OCI-LY7 (cell line): ENCODE data around the gene GARRE1. TPM values are rescaled to one million over a fixed set of nuclear protein-coding genes. Genes with fewer than 3 reads are reported as not detected.
A peak's percentile ranks its signal among the peaks of the same experiment; 100 is the strongest.

ENCODE experiments used
- BruUV-seq: library from RNA; stranded (reverse); fragments of 400-500 nt; replicated peaks from 2 replicates; lab custom pipeline; 2021; lab: Mats Ljungman, UMichigan
- CTCF ChIA-PET: fragments of 300-600 bp; sonication (Branson Sonifier 250); formaldehyde crosslinking; loops from one replicate; lab custom pipeline; 2022; ENCODE audit warnings: antibody characterized with exemption; ENCODE audit not compliant: unreplicated experiment; lab: Charles Lee
- POLR2A ChIA-PET: fragments of 300-600 bp; sonication (Branson Sonifier 250); formaldehyde crosslinking; loops from one replicate; lab custom pipeline; 2022; ENCODE audit warnings: antibody characterized with exemption; lab: Charles Lee
- DNase-seq: peaks from one replicate; pipeline ENCODE4 v3.0.0-alpha.2; 2015; ENCODE audit warnings: low spot score
- H2AFZ ChIP-seq: fragments of 200-600 bp; sonication (generic), shearing (Covaris generic); 2 replicates; pipeline ENCODE4 v1.6.1; 2014; ENCODE audit warnings: mild to moderate bottlenecking, antibody characterized with exemption, low read length, moderate library complexity
- H3K27ac ChIP-seq: fragments of 200-600 bp; sonication (generic); 2 replicates; pipeline ENCODE4 v1.5.1; 2014; ENCODE audit warnings: mixed run types, low read depth, mild to moderate bottlenecking, moderate library complexity, low read length, inconsistent platforms; ENCODE audit not compliant: poor library complexity, severe bottlenecking
- H3K36me3 ChIP-seq: fragments of 200-600 bp; sonication (generic); 2 replicates; pipeline ENCODE4 v1.6.1; 2014; ENCODE audit warnings: mild to moderate bottlenecking, antibody characterized with exemption, low read length, moderate library complexity, mixed read lengths; ENCODE audit not compliant: insufficient read depth
- H3K4me1 ChIP-seq: fragments of 200-600 bp; sonication (generic); 2 replicates; pipeline ENCODE4 v1.5.1; 2014; ENCODE audit warnings: mild to moderate bottlenecking, low read length; ENCODE audit not compliant: insufficient read depth, poor library complexity, severe bottlenecking
- H3K4me2 ChIP-seq: fragments of 200-600 bp; sonication (generic); 2 replicates; pipeline ENCODE4 v1.6.1; 2014; ENCODE audit warnings: mild to moderate bottlenecking, low read length
- H3K4me3 ChIP-seq: fragments of 200-600 bp; sonication (generic); 2 replicates; pipeline ENCODE4 v1.5.1; 2014; ENCODE audit warnings: mild to moderate bottlenecking, low read depth, low read length; ENCODE audit not compliant: poor library complexity, severe bottlenecking
- H3K79me2 ChIP-seq: fragments of 200-600 bp; sonication (generic); 2 replicates; pipeline ENCODE4 v1.6.1; 2016; ENCODE audit warnings: low read depth, mild to moderate bottlenecking, low read length, moderate library complexity, mixed read lengths; ENCODE audit not compliant: insufficient read depth
- H3K9me2 ChIP-seq: fragments of 200-600 bp; sonication (generic); 2 replicates; pipeline ENCODE4 v1.6.1; 2016; ENCODE audit warnings: mild to moderate bottlenecking, low read length, mixed read lengths; ENCODE audit not compliant: insufficient read depth
- H3K9me3 ChIP-seq: fragments of 200-600 bp; sonication (generic); 2 replicates; pipeline ENCODE4 v1.6.1; 2014; ENCODE audit warnings: mild to moderate bottlenecking, mixed run types, low read length, mixed read lengths
- H4K20me1 ChIP-seq: fragments of 200-600 bp; sonication (generic); 2 replicates; pipeline ENCODE4 v1.6.1; 2014; ENCODE audit warnings: mild to moderate bottlenecking, antibody characterized with exemption, low read length, moderate library complexity, mixed read lengths; ENCODE audit not compliant: insufficient read depth
- CTCF ChIP-seq: fragments of 200-600 bp; sonication (generic); conservative IDR thresholded peaks from 2 replicates; pipeline ENCODE4 v1.5.1; 2014; ENCODE audit warnings: mild to moderate bottlenecking, antibody characterized with exemption, low read length, moderate library complexity, mixed read lengths
- EZH2phosphoT487 ChIP-seq: fragments of 200-600 bp; sonication (generic); IDR thresholded peaks from 2 replicates; pipeline ENCODE4 v1.6.1; 2018; ENCODE audit warnings: low read depth, borderline replicate concordance, mild to moderate bottlenecking, mixed run types, antibody characterized with exemption, low read length, moderate library complexity, mixed read lengths
- intact Hi-C: fragments of 100-400 bp; cut with micrococcal nuclease; formaldehyde crosslinking; loops from one replicate; pipeline ENCODE4 v1.10.0; 2022; ENCODE audit not compliant: unreplicated experiment
- total RNA-seq, 2 experiments: library from RNA; depleted of rRNA in 1 of 2; stranded (reverse); fragments of >200 nt in 1 of 2; shearing (Covaris generic) in 1 of 2; gene quantifications; 2 replicates each; pipeline ENCODE4 v1.2.3, GENCODE V29; 2014 to 2022

The GARRE1 gene
- total RNA-seq, 2 experiments from 2014 or later = 15.4 to 18.8 TPM

GRCh38 chr19:34224996-34225658 is 29.2 kb upstream of the GARRE1 start:
- H3K9me3 ChIP-seq = no peaks in the 10 kb centered on the region
- no peak overlapping the region for H3K4me2 ChIP-seq
- H3K4me1 ChIP-seq = peaks cover 4% of the 10 kb centered on the region
- no peak for TF ChIP-seq EZH2phosphoT487
- peaks cover 4% of the 10 kb centered on the region; the same call in 1 of the 2 replicates for H3K79me2 ChIP-seq
- no peak overlapping the region for H3K27ac ChIP-seq
- POLR2A ChIA-PET = interaction anchor here (1.0 kb wide), 1 partner anchor 52 kb away, joined by 3 read pairs; no protein-coding TSS in a partner anchor
- H2AFZ ChIP-seq = no peak overlapping the region
- DNase-seq = no peak
- CTCF ChIA-PET = no interaction called here
- no peaks in the 10 kb centered on the region for H3K9me2 ChIP-seq
- no peaks in the 10 kb centered on the region for H4K20me1 ChIP-seq
- BruUV-seq = no TSS peak
- no peak overlapping the region for H3K4me3 ChIP-seq
- peaks cover 100% of the 10 kb centered on the region for H3K36me3 ChIP-seq
- intact Hi-C loops = loop anchor here (10.0 kb wide), 1 partner anchor 100 kb away; no protein-coding TSS in a partner anchor

- H3K4me1 ChIP-seq = peaks cover 4% of the 10 kb centered on the region
- H3K4me2 ChIP-seq = no peak overlapping the region
- POLR2A ChIA-PET = interaction anchor here (1.0 kb wide), 1 partner anchor 52 kb away, joined by 3 read pairs; no protein-coding TSS in a partner anchor
- H3K27ac ChIP-seq = peak overlapping the region; percentile 0
- intact Hi-C loops = loop anchor here (10.0 kb wide), 1 partner anchor 101 kb away; no protein-coding TSS in a partner anchor
- H3K9me2 ChIP-seq = no peaks in the 10 kb centered on the region
- TF ChIP-seq CTCF (no peak), EZH2phosphoT487 (no peak)
- BruUV-seq = no TSS peak
- CTCF ChIA-PET = no interaction called here
- H3K9me3 ChIP-seq = no peaks in the 10 kb centered on the region
- no peak overlapping the region for H2AFZ ChIP-seq
- H3K4me3 ChIP-seq = no peak overlapping the region
- no peaks in the 10 kb centered on the region for H4K20me1 ChIP-seq
- H3K36me3 ChIP-seq = peaks cover 99% of the 10 kb centered on the region
- H3K79me2 ChIP-seq = peaks cover 4% of the 10 kb centered on the region; the same call in 1 of the 2 replicates
- no peak for DNase-seq
Observed at GRCh38 chr19:34225659-34226015, 28.7 kb upstream of the GARRE1 start.

- no peak for DNase-seq
- intact Hi-C loops = loop anchor here (10.0 kb wide), 1 partner anchor 101 kb away; no protein-coding TSS in a partner anchor
- H3K27ac ChIP-seq = peak overlapping the region; percentile 0
Observed at GRCh38 chr19:34226036-34226435, 28.3 kb upstream of the GARRE1 start.

More at GRCh38 chr19:34226036-34226435, 28.3 kb upstream of the GARRE1 start:
- Histone ChIP-seq H3K9me2 (no peaks in the 10 kb centered on the region), H3K4me3 (no peak overlapping the region), H4K20me1 (no peaks in the 10 kb centered on the region), H3K4me1 (peaks cover 4% of the 10 kb centered on the region), H3K36me3 (peaks cover 99% of the 10 kb centered on the region), H3K79me2 (peaks cover 4% of the 10 kb centered on the region; the same call in 1 of the 2 replicates), H3K4me2 (no peak overlapping the region), H2AFZ (no peak overlapping the region), H3K9me3 (no peaks in the 10 kb centered on the region)
- TF ChIP-seq EZH2phosphoT487 = no peak
- TF ChIP-seq CTCF = no peak
- ChIA-PET POLR2A (interaction anchor here (0.7 to 1.1 kb wide), 4 partner anchors 36 to 85 kb away, joined by 3 to 6 read pairs (median 4); no protein-coding TSS in a partner anchor), CTCF (no interaction called here)
- no TSS peak for BruUV-seq
